ENCODE results near the gene TAF11.
"Not testable (repeated sequence)": the region's sequence is repeated elsewhere in the genome, so short reads cannot be mapped to it uniquely, and the experiment has no call there.

TAF11 gene, protein sequence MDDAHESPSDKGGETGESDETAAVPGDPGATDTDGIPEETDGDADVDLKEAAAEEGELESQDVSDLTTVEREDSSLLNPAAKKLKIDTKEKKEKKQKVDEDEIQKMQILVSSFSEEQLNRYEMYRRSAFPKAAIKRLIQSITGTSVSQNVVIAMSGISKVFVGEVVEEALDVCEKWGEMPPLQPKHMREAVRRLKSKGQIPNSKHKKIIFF

DNA sequence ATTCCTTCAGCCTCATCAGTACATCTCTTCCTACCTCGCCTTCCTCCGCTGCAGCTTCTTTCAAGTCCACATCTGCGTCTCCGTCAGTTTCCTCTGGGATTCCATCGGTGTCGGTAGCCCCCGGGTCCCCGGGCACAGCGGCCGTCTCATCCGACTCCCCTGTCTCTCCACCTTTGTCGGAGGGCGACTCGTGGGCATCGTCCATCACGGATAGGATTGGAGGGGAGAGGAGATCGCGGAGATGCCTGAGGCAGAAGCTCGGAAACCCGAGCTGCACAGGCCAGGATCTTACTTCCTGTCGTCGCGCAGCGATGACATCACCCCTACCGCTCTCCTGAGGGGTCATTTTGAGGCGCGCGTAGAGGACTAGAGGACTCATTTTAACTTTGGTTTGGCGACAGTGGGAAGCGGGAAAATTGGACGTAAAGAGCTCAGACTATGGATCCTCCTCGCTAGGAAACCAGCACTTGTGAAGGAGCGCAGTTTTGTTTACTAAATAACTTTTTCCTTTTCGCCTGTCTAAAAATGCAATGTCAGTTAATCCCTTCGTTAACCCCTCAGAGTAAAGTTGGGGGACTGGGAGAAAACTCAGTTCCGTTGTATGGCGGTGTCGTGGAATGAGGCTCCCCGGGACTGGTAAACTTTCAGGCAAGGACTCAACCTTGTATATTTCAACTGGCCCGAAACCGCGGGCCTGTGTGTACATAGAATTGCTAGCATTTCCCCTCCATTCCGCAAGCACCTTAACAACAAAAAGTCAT lies at the start of gene TAF11:
TSS of gene TAF11 (minus strand) at position 290 of the 761 bp plus-strand sequence. CDS start at position 205, 85 bp downstream.
- DNase-seq (ENCODE audit: low read depth in 2 of 2): peak; percentile 83

GRCh38 chr6:34934516-34934915 lies 46.7 kb upstream of the TAF11 start:
- DNase-seq (ENCODE audit: low read depth in 2 of 2): no peak

GRCh38 chr6:34932202-34932601 lies 44.4 kb upstream of the TAF11 start:
- DNase-seq (ENCODE audit: low read depth in 2 of 2): not testable (repeated sequence)

DNA sequence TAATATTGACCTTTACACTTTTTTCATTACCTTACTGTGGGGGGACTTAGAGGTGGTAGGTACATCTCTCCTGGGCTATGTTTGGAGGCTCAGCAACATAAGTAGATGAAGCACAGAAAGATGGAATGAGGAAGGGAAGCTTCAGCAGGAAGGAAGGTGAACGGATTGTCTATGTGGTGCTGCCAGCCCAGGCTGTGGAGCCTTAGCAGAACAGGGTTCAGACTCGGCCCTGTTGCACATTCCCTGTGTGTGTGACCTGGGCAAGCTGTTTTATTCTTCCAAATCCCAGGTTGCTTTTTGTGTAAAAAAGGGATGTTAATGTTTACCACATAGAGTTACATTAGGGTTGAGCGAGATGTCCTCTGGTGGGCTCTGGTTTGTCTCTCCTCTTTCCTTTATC lies 42.4 kb upstream of the TAF11 start:
- no peak for DNase-seq (ENCODE audit: low read depth in 2 of 2)

GRCh38 chr6:34929241-34929978 lies 41.6 kb upstream of the TAF11 start:
- no peak for DNase-seq (ENCODE audit: low read depth in 2 of 2)

DNA sequence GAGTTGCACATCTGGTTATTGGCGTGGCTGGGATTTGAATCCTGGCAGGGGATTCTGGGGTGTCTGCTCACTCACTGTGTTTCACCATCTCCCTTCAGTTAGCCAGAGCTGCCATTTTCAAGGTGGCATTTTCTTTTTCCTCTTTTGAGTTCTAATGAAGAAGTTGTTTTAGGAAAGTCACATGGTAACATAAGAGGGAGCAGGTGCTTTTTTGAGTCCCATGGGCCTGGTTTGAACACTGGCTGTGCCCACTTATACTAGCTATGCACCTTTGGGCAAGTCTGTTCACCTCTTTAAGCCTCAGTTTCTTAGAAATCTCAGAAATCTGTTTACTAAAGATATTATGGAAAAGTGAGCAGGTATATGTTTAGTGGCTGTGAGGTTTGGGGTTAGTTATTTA lies 40.9 kb upstream of the TAF11 start:
- DNase-seq (ENCODE audit: low read depth in 2 of 2): no peak

DNA sequence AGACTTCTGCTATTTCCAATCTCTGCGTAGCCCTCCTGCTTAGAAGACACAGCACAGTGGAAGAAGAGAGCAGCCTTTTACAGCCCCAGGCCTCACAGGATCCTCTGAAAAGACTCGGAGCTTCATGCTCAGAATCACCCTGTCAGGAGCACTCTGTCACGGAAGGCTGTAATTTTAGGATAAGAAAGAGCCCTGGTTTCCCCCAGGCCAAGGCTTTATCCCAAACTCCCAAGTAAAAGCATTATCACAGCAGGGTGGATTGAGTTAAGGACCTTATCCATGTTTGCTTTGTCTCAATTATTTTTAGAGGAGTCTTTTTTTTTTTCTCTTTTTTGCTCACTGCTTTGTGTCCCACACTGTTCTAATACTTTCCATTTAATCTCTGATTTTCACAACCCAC lies 40.4 kb upstream of the TAF11 start:
- DNase-seq (ENCODE audit: low read depth in 2 of 2): no peak

- no peak for DNase-seq (ENCODE audit: low read depth in 2 of 2)
Measured at GRCh38 chr6:34926655-34927054, 38.8 kb upstream of the TAF11 start.

DNA sequence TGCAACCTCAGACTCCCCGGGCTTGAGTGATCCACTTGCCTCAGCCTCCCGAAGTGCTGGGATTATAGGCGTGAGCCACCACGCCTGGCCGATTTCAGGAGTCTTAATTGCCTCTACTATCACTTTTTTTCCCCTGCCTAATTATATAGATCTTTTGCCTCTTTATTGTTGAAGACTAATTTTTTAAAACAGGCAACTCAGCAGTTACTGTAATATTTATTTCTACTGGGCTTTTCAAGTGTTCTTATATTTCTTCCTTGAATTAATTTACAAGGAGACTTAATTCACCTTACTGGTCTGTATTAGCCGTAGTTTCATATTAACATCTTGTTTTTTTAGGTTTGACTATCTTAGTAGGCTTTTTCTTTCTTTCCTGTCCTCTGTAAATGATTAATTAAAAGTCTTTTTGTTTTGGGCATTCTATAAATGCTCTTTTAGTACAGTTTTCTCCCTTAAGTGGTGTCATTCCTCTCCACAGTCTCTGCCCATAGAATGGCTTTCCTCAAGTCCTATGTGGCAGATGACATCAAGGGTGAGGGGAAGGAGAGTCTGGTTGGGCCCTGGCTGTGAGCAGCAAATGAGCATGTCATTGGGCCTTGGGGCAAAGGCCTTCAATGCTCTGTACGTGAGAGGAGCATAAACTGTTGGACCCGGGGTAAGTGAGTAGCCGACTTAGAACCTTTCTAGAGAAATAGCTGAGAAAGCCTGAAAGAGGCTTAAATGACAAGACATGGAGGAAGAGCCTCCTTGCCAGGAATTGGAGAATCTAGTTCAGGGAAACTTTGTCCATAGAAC lies 37.2 kb upstream of the TAF11 start:
- DNase-seq (ENCODE audit: low read depth in 2 of 2): no peak

DNA sequence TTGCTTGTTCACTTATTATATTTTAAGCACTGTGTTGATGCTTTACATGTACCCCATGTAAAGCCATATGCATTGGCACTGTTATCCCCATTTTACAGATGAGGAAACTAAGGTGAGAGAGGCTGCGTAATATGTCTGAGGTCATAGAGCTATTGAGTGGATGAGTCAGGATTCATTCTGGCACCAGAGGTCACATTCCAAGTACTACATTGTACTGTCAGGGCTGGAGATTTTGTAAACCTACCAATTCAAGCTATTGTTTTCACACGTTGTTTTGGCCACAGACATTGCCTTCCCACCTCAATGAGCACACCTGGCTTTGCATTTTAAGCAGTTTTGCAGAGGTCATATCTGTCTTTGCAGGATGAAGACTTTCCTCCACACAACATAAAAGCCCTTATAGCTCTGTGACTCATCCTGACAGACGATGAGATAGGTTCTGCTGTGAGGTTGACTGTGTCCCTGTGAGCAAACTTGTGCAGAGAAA lies 34.4 kb upstream of the TAF11 start:
- no peak for DNase-seq (ENCODE audit: low read depth in 2 of 2)

DNA sequence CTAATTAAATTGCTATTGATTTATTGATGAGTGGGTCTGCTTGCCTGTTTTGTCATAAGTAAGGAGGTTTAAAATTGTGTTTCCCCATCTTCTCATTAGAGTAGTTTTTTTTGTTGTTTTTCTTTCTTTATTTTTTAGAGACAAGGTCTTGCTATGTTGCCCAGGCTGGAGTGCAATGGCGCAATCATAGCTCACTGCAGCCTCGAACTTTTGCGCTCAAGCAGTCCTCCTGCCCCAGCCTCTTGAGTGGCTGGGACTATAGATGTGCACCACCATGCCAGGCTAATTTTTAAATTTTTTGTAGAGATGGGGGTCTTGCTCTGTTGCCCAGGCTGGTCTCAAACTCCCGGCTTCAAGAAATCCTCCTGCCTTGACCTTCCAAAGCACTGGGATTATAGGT lies 32.3 kb upstream of the TAF11 start:
- no peak for DNase-seq (ENCODE audit: low read depth in 2 of 2)

DNA sequence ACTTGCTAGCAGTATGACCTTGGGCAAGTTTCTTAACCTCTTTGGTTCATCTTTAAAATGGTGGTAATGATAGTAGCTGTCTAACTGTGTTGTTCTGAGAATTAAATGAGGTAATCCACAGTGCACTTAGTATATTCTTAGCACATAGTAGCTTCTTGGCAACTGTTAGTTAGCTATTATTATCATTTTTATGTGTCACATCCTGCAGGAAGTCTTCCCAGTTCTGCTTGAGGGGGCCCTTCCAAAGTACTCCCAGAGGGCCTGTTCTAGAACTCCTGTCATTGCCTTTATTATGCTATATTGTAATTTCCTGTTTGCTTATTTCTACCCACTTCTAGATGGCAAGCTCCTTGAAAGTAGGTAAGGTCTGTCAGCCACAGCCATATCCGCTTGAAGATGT lies 31.8 kb upstream of the TAF11 start:
- no peak for DNase-seq (ENCODE audit: low read depth in 2 of 2)

DNA sequence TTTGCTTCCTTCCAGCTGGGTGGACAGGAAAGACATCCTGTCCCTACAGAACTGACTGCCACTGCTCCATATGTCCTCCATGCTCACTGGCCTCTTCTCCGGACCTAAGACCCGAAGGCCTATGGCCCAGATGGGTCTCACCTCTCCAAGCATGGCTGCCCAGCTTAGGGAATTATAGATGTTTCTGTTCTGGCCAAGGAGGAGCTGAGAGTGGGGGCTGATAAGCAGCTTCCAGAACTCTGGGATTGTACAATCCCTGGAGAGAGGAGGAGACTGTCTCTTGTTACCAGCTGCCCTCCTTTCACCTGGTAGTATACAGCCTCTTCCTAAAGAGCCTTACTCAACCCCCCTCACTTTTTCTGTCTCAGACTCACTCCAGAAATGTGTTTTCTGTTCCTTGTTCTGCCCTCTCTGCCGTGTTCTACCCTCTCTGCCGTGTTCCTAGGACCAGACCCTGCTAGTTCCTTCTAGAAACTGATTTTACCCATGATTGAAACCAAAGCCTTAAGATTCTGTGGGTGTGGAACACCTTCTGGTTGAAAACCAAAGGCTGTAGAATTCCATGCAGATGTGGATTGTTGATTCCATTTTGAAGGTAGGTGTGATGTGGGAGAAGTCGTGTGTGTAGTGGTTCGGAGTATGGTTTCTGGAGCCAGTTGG lies 29.9 kb upstream of the TAF11 start:
- DNase-seq (ENCODE audit: low read depth in 2 of 2): no peak

- no peak for DNase-seq (ENCODE audit: low read depth in 2 of 2)
Measured at GRCh38 chr6:34916348-34916967, 28.6 kb upstream of the TAF11 start.

DNA sequence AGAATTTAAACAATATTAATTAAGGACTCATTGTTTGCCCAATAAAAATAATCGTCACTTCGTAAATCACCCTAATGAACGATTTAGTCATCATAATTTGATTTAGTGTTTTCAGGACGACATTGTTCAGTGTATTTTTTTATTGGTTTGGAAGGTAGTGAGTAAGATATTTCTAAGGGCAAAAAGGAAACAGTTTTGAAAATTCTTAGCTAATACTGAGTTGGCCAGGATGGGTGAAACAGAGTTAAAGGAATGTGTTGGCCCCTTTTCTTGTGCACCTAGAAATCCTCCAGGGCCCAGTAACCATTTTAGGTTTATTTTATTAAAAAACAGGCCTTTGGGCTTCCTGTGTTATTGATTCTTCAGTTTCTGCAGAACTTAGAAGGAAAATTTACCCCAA lies 26.5 kb upstream of the TAF11 start:
- no peak for DNase-seq (ENCODE audit: low read depth in 2 of 2)

- no peak for DNase-seq (ENCODE audit: low read depth in 2 of 2)
Measured at GRCh38 chr6:34912715-34913464, 25.0 kb upstream of the TAF11 start.

DNA sequence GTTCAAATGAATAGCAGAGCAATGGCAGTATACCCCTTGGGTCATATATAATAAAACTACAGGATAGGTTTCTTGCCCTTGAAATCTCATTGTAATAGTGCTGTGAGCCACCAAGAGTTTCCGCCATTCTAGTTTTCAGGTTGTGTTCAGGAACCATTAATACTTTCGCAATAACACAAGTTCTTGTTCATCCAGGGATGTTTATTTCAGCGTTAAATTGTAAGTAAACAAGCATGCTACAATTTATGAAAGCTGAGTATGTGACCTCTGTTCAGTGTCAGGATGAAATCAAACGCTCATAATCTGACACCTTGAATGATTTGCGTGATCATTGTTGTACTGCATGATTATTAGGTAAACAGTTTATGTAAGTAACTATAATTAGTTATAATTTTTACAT lies 24.0 kb upstream of the TAF11 start:
- DNase-seq (ENCODE audit: low read depth in 2 of 2): no peak

DNA sequence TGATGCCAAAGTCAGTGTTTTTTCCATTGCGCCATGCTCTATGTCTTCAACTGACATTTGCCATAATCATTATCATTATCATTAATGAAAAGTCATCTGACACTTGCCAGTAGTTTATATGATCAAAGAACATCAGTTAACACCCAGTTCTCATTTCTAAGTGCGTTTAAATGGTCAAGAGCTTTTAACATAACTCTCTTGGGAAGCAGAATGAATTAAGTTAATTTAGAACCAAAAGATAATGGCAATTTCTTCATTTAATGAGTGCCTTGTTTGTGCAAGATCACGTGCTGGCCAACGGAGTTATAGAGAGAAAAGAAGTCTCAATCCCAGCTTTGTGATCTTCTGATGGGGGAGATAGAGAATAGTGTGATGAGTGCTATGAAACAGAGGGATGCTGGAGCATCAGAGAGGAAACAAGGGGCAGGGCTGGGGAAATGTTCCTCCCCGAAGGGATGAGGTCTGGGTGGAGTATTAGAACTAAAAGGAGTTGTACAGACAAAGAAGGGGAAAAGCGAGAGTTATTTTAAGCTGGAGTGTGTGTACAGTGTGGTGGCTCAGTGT lies 21.6 kb upstream of the TAF11 start:
- no peak for DNase-seq (ENCODE audit: low read depth in 2 of 2)

GRCh38 chr6:34908194-34908593 lies 20.4 kb upstream of the TAF11 start:
- no peak for DNase-seq (ENCODE audit: low read depth in 2 of 2)

DNA sequence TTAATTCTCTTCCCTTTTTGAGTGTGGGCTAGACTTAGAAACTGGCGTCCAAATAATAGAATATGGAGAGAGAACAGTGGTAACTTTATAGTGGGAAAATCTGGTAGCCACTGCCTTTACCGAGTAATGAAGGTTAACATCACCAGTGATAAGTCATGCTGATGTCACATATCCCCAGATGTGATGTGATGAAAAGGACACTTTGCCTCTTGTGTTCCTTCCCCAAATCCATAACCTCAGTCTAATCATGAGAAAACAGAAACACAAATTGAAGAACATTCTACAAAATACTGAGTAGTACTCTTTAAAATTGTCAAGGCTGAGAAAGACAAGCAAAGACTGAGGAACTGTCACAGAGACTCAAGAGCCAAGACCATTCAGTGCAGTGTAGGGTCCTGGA lies 19.0 kb upstream of the TAF11 start:
- DNase-seq (ENCODE audit: low read depth in 2 of 2): no peak
